Colonic mucosa (tissue), 4 donors: ENCODE data around the gene CDK19. TPM values are rescaled to one million over a fixed set of nuclear protein-coding genes. Genes with fewer than 3 reads are reported as not detected.
"Not testable (repeated sequence)": the region's sequence is repeated elsewhere in the genome, so short reads cannot be mapped to it uniquely, and the experiment has no call there.

Experiments used
- DNase-seq: peaks from one replicate; pipeline ENCODE4 v3.0.0-alpha.2; 2020
- H3K27ac ChIP-seq: fragments of 200-600 bp; one replicate; pipeline ENCODE4 v1.8.0; 2021
- H3K27me3 ChIP-seq: fragments of 200-600 bp; one replicate; pipeline ENCODE4 v1.8.0; 2021
- H3K36me3 ChIP-seq: fragments of 200-600 bp; one replicate; pipeline ENCODE4 v1.8.0; 2021
- H3K4me1 ChIP-seq: fragments of 200-600 bp; one replicate; pipeline ENCODE4 v1.8.0; 2021; ENCODE audit warnings: mild to moderate bottlenecking
- H3K4me3 ChIP-seq: fragments of 200-600 bp; one replicate; pipeline ENCODE4 v1.8.0; 2021
- H3K9ac ChIP-seq, 2 donors: one replicate each; pipeline ENCODE4 v1.7.0; 2013; ENCODE audit warnings: control low read depth in 2 of 2, low read depth in 2 of 2, low read length in 2 of 2
- H3K9me3 ChIP-seq: fragments of 200-600 bp; one replicate; pipeline ENCODE4 v1.8.0; 2021
- intact Hi-C: fragments of 100-400 bp; cut with DNase I; formaldehyde crosslinking; loops from one replicate; pipeline ENCODE4 v1.14.1; 2022
- total RNA-seq, 2 donors: library from RNA; stranded (reverse); fragmentation: NEBNext Ultra II Directional in 1 of 2; extraction: Animal tissue kit (Norgen Biotek cat#: 25700) in 1 of 2; gene quantifications; one replicate each; pipeline ENCODE4 v1.2.1, GENCODE V29; 2021
- TF ChIP-seq, protein P1 (sequence below): fragments of 200-600 bp; IDR thresholded peaks from one replicate; pipeline ENCODE4 v1.8.0; 2022; ENCODE audit warnings: antibody characterized with exemption, mild to moderate bottlenecking
- donor health status: healthy.
- donor health status: DM: no; HTN: no; CAD: no.
- donor health status: DM: no; HTN: no; CAD: no.

The CDK19 gene
- total RNA-seq, 2 donors from 2014 or later = 20.2 to 36.5 TPM

DNA sequence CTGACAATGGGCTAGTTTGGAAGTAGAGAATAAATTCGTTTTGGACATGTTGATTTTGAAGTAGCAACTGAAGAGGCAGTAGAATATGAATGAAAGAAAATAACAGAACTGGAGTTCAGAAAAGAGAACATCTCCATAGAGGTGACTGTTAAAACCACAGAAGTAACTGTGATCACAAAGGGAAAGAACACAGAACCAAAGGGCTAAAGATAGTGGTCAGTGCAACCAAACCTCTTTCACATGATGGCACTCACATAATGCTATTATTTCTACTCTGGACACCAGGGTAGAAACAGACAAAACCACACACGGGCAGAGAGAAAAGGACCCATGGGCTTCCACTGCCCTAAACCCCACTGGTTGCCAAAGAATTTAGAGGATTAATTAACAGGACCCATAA is 58.5 kb downstream of the CDK19 start:
- Histone ChIP-seq H3K9ac (no peak overlapping the region), H3K27me3 (no peaks in the 10 kb centered on the region), H3K9me3 (no peaks in the 10 kb centered on the region), H3K27ac (no peak overlapping the region), H3K4me1 (no peaks in the 10 kb centered on the region), H3K4me3 (no peak overlapping the region), H3K36me3 (no peaks in the 10 kb centered on the region)
- intact Hi-C loops = no loop called here
- DNase-seq = no peak
- TF ChIP-seq, protein P1, sequence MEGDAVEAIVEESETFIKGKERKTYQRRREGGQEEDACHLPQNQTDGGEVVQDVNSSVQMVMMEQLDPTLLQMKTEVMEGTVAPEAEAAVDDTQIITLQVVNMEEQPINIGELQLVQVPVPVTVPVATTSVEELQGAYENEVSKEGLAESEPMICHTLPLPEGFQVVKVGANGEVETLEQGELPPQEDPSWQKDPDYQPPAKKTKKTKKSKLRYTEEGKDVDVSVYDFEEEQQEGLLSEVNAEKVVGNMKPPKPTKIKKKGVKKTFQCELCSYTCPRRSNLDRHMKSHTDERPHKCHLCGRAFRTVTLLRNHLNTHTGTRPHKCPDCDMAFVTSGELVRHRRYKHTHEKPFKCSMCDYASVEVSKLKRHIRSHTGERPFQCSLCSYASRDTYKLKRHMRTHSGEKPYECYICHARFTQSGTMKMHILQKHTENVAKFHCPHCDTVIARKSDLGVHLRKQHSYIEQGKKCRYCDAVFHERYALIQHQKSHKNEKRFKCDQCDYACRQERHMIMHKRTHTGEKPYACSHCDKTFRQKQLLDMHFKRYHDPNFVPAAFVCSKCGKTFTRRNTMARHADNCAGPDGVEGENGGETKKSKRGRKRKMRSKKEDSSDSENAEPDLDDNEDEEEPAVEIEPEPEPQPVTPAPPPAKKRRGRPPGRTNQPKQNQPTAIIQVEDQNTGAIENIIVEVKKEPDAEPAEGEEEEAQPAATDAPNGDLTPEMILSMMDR = no peak

DNA sequence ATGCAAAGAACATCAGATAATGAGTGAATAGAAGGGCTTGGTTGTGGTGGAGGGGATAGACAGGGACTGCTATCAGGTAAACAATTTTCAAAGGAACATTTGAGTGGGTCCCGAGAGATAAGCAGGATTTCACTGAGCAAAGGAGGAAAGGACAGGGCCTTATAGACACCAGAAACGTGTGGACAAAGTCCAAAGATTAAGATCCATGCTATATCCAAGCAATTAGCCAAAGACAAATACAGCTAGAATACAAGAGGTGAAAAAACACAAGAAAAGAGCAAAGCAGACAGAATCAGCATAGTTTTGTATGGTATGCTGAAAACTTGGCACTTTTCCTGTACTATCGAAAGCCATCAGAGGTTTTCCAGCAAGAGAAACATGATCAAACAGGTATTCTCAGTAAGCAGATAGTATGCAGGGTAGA is 59.8 kb downstream of the CDK19 start:
- H3K9me3 ChIP-seq = no peaks in the 10 kb centered on the region

DNA sequence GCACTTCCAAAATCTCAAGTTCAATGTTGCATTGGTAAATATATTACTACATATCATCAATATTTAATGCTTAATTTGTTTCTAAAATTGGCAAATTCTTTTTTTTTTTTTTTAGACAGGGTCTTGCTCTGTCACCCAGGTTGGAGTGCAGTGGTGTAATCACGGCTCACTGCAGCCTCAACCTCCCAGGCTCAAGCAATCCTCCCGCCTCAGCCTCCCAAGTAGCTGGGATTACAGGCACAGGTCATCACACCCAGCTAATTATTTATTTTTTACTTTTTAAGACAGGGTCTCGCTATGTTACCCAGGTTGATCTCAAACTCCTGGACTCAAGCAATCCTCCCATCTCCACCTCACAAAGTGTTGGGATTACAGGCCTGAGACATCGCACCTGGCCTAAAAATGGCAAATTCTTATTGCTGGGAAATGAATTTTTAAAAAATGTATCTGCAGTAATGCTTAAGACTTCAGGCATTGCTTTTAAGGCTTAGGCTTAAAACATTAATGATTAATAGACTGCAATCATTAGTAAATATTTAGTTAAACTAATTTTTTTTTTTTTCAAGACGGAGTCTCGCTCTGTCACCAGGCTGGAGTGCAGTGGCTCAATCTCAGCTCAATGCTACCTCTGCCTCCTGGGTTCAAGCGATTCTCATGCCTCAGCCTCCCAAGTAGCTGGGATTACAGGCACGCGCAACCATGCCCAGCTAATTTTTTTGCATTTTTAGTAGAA is 61.2 kb downstream of the CDK19 start:
- H3K9ac ChIP-seq, H3K9me3 ChIP-seq, H3K27me3 ChIP-seq, intact Hi-C loops, H3K36me3 ChIP-seq, H3K27ac ChIP-seq, H3K4me3 ChIP-seq, H3K4me1 ChIP-seq, DNase-seq: not testable (repeated sequence)

More for the DNA sequence above, 59.8 kb downstream of the CDK19 start:
- DNase-seq = no peak
- no peaks in the 10 kb centered on the region for H3K36me3 ChIP-seq
- TF ChIP-seq, protein P1 = no peak
- no peak overlapping the region for H3K9ac ChIP-seq
- intact Hi-C loops = no loop called here
- H3K4me3 ChIP-seq = no peak overlapping the region
- H3K4me1 ChIP-seq = no peaks in the 10 kb centered on the region
- H3K27ac ChIP-seq = no peak overlapping the region
- H3K27me3 ChIP-seq = no peaks in the 10 kb centered on the region

DNA sequence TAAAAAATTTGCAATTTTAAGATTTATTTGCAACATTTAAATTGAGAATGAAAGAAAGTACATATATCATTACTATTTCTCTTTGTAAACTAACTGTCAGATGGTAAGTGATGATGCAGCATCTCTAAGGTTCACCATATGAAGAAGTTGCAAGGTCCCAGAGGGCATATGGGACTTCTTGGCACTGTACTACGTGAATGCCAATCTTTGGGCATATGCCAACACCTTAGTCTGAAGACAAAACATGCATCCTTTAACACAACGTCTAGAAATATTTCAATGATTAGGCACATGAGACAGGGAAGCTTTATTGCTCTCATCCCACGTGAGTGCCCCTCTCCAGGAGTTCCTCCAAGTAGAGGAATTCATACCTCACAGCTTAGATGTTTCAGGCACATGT is 66.8 kb downstream of the CDK19 start:
- Histone ChIP-seq H3K9me3 (no peaks in the 10 kb centered on the region), H3K4me1 (no peaks in the 10 kb centered on the region), H3K36me3 (no peaks in the 10 kb centered on the region), H3K9ac (no peak overlapping the region), H3K27me3 (no peaks in the 10 kb centered on the region), H3K4me3 (no peak overlapping the region), H3K27ac (no peak overlapping the region)
- no peak for DNase-seq
- TF ChIP-seq, protein P1 = no peak
- intact Hi-C loops = no loop called here

DNA sequence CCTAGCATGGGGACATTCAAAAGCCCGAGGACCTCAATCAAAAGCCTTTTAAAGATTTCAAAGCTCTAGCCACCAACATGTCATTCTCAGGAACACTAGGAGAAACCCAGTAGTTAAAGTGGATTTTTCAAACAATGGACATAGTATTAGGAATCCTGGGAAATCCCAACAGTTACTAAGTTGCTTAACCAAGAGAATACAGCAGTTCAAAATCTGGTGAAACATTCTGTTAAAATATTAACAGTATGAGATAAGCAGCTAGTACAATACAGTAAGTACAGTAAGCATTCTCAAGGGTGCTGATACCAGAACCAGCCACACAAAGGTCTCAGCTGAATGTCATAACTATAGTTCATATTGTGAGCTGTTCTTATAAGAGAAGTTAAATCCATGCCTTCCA is 68.6 kb downstream of the CDK19 start:
- H3K9ac ChIP-seq = no peak overlapping the region

DNA sequence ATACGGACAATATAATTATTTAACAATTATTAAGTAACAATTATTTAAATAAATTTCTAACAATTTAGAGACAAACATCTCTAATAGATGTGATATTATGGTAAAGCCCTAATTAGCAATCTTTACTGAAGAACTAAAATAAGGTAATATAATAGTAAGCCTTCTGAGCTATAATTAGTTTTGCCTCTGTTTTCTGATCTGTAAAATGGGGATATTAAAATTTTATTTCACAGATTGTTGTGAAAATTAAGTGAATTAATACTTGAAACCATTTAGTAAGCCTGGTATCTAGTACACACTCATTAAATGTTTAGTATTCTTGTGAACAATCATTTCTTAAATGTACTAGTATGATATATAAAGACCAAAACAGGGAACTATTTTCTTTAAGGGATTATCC is 70.3 kb downstream of the CDK19 start:
- H3K36me3 ChIP-seq = no peaks in the 10 kb centered on the region
- intact Hi-C loops = no loop called here
- DNase-seq = no peak
- H3K4me1 ChIP-seq = no peaks in the 10 kb centered on the region
- TF ChIP-seq, protein P1 = no peak
- no peak overlapping the region for H3K9ac ChIP-seq
- H3K4me3 ChIP-seq = no peak overlapping the region
- H3K9me3 ChIP-seq = no peaks in the 10 kb centered on the region
- no peak overlapping the region for H3K27ac ChIP-seq
- H3K27me3 ChIP-seq = no peaks in the 10 kb centered on the region

More for the DNA sequence above, 68.6 kb downstream of the CDK19 start:
- Histone ChIP-seq H3K36me3 (no peaks in the 10 kb centered on the region), H3K27ac (no peak overlapping the region), H3K27me3 (no peaks in the 10 kb centered on the region), H3K4me3 (no peak overlapping the region), H3K9me3 (no peaks in the 10 kb centered on the region), H3K4me1 (no peaks in the 10 kb centered on the region)
- TF ChIP-seq, protein P1 = no peak
- DNase-seq = no peak
- intact Hi-C loops = no loop called here

DNA sequence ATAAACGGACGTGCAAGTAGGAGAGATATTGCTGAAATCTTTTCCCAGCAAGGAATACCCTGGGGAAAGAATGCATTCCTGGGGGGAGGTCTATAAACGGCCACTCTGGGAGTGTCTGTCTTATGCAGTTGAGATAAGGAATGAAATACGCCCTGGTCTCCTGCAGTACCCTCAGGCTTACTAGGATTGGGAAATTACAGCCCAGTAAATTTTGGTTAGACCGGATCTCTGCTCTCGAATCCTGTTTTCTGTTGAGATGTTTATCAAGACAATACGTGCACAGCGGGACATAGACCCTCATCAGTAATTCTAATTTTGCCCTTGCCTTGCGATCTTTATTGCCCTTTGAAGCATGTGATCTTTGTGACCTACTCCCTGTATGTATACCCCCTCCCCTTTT is 72.7 kb downstream of the CDK19 start:
- H3K9me3 ChIP-seq, DNase-seq, H3K4me1 ChIP-seq, H3K4me3 ChIP-seq, H3K27me3 ChIP-seq, H3K27ac ChIP-seq, H3K36me3 ChIP-seq, intact Hi-C loops, H3K9ac ChIP-seq: not testable (repeated sequence)
